T-helper 9 cell (primary cell): ENCODE measurements around the gene ARPC3.
"Not testable (repeated sequence)": the region's sequence is repeated elsewhere in the genome, so short reads cannot be mapped to it uniquely, and the experiment has no call there.

Experiments
- DNase-seq: peaks from one replicate; pipeline ENCODE4 v3.0.0-alpha.2; 2020

Gene ARPC3

DNA sequence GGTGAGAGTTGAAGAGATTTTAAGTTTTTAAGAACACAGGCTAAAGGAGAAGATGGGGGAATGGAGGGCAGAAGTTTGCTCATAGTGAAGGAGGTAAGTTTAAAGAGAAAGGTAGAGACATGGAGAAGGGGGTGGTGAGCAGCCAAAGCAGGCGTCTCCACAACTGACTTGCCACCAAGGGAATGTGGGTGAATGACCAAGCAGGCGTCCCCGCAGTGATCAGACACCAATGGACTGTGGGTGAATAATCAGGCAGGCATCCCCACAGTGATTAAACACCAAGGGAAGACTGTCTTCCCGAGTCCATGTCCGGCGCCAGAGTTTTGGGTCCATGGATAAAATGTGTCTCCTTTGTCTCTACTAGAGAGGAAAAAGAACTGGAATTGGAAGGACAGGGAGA lies 40.1 kb downstream of the ARPC3 start:
- DNase-seq: not testable (repeated sequence)

DNA sequence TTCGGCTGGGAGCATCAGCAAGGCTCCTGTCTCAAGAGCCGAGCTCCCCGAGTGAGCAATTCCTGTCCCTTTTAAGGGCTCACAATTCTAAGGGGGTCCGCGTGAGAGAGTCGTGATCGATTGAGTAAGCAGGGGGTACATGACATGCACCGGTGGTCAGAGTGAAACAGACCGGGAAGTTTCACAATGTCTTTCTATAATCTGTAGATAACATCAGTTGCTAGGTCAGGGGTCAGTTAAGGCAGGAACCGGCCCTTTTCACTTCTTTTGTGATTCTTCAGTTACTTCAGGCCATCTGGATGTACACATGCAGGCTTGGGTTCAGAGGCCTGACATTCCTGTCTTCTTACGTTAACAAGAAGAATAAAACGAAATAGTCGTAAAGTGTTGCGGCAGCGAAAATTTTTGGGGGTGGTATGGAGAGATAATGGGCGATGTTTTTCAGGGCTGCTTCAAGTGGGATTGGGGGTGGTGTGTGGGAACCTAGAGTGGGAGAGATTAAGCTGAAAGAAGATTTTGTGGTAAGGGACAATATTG lies 44.9 kb downstream of the ARPC3 start:
- DNase-seq: not testable (repeated sequence)

DNA sequence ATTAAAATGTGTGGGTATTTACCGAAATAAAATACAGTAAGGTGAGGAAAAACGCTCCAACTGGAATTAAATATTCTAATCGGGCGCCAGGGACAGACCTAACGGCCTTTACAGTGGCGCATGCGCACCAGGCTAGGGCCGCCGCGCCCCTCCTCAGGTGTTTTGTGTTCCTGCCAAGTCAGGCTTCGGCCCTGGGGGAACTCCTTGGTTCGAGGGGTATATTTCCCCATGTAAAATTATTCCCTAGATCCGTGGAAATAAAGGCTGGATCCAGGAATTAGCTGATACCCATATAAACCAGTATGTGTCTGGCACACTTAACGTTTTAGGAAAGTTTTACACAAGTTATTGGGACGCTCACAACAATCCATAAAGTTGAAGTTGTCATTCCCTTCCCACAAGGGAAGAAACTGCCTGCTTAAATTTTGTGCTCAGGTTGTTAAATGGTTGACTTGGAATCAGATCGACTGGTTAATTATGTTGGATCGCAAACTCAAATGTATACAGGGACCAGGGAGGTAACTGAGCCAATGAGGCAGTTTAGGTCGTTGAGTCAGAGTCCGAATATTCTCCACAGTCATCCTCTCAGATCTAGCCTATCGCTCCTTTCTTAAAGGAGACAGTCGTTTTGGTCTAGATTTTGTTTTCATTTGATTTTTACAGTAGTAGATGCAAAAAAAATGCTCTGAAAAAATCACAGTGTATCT lies 46.0 kb downstream of the ARPC3 start:
- peak; percentile 66 for DNase-seq

DNA sequence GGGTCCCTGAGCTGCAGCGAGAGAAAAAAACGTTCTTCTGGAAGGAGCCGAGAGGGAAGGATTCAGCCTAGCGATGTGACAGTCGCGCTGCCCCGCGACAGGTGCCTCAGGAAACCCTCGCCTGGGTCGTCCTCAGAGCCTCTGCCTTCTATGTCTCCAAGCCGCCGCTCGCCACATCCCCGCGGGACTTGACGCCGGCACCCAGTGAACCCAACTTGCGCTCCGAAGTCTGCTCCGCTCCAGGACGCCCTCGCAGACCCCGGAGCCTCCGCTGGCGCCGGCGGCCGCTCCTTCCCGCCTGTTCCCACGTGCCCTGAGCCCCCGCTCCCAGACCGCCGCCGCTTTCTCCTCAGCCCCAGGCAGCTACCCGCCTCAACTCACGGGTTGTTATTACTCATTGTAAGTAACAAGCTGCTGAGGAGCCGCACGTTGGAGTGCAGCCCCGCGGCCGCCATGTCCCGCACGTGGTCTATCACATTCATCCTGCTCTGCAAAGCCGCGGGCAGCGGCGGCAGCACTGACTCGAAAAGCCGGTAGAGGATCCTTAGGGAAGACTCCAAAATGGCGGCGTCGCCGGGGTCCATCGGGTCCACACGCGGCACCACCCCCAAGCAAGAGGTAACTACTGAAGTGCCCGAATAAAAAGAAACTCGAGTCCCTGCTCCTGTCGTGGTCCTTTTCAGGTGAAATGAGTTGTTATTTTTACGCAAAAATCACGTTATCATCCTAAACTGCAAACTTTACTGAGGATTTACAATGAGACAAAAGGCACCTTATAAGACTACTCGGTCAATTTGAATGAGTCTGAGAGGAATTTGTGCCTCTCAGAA lies 46.8 kb downstream of the ARPC3 start, which contains the start of gene ANAPC7:
ANAPC7 (minus strand) TSS at position 563 of the 830 bp plus-strand sequence; CDS start at position 482, 81 bp downstream.
- DNase-seq: peak; percentile 79
